ENCODE results near the gene CACNA1B.

GRCh38 chr9:137971477-137972138, 94.0 kb downstream of the CACNA1B start:
- no peak for TF ChIP-seq CTCF (IDR thresholded peaks at IDR 0.05)
- TF ChIP-seq ZFX (IDR thresholded peaks at IDR 0.05; ENCODE audit: borderline replicate concordance) = no peak
